Measurements from ENCODE around the gene TPTE. TPM values are rescaled to one million over a fixed set of nuclear protein-coding genes. Genes with fewer than 3 reads are reported as not detected.
A peak's percentile ranks its signal among the peaks of the same experiment; 100 is the strongest.
"Not testable (repeated sequence)": the region's sequence is repeated elsewhere in the genome, so short reads cannot be mapped to it uniquely, and the experiment has no call there.

Gene TPTE
- total and polyA plus RNA-seq, 9 of the 15 experiments (the other 6 are each of a cell fraction or from before 2014, with no cell fraction given) = 0.59 to 4.4 (median 2.4) TPM

GRCh38 chr21:10517904-10518303 is 3.5 kb upstream of the TPTE start:
- POLR2A ChIA-PET; H3K27me3 ChIP-seq (ENCODE audit: control insufficient read depth in 2 of 2, insufficient read depth in 2 of 2, low read length in 2 of 2): not testable (repeated sequence)

GRCh38 chr21:10521835-10522500 is 585 bp downstream of the TPTE start:
- BruUV-seq (replicated peaks); DNase-seq (ENCODE audit: extremely low read depth in 1 of 4, low spot score in 3 of 4); H3K27ac ChIP-seq (ENCODE audit: extremely low read depth, low read depth, low read length); H3K36me3 ChIP-seq (ENCODE audit: control insufficient read depth, insufficient read depth, low read length); H3K4me3 ChIP-seq; H3K9me1 ChIP-seq (ENCODE audit: control insufficient read depth, insufficient read depth, low read length); H2AFZ ChIP-seq (ENCODE audit: low read depth, low read length); POLR2A ChIA-PET; in situ Hi-C loops (cut with MboI); H3K27me3 ChIP-seq (ENCODE audit: control insufficient read depth in 2 of 2, insufficient read depth in 2 of 2, low read length in 2 of 2); H3K4me2 ChIP-seq (ENCODE audit: insufficient read depth, low read length); intact Hi-C loops (cut with micrococcal nuclease); H3K4me1 ChIP-seq (replicated peaks in 1 of 2; ENCODE audit: control insufficient read depth in 2 of 2, insufficient read depth in 2 of 2, low read length in 2 of 2); CTCF ChIA-PET (ENCODE audit: low intra/inter-chr PET ratio); H3K9me3 ChIP-seq (replicated peaks; ENCODE audit: control insufficient read depth, insufficient read depth, low read depth, low read length); H3K9ac ChIP-seq (ENCODE audit: insufficient read depth in 1 of 2, low read depth in 2 of 2, low read length in 2 of 2); H4K20me1 ChIP-seq (replicated peaks; ENCODE audit: control insufficient read depth, insufficient read depth, low read length); H3K79me2 ChIP-seq (ENCODE audit: control insufficient read depth, insufficient read depth, low read length); FAIRE-seq: not testable (repeated sequence)
- 33% methylated on average over 37 of the region's 75 CpGs for WGBS (ENCODE audit: insufficient coverage, low coverage, missing lambda C conversion rate)
- peak; percentile 80 for ATAC-seq

More at GRCh38 chr21:10517904-10518303, 3.5 kb upstream of the TPTE start:
- BruUV-seq (replicated peaks); in situ Hi-C loops (cut with MboI); intact Hi-C loops (cut with micrococcal nuclease); H3K27ac ChIP-seq (ENCODE audit: extremely low read depth, low read depth, low read length); H3K9me3 ChIP-seq (replicated peaks; ENCODE audit: control insufficient read depth, insufficient read depth, low read depth, low read length); H3K4me1 ChIP-seq (replicated peaks in 1 of 2; ENCODE audit: control insufficient read depth in 2 of 2, insufficient read depth in 2 of 2, low read length in 2 of 2); H3K4me3 ChIP-seq; CTCF ChIA-PET (ENCODE audit: low intra/inter-chr PET ratio); H3K4me2 ChIP-seq (ENCODE audit: insufficient read depth, low read length); H3K9me1 ChIP-seq (ENCODE audit: control insufficient read depth, insufficient read depth, low read length); H3K36me3 ChIP-seq (ENCODE audit: control insufficient read depth, insufficient read depth, low read length); H4K20me1 ChIP-seq (replicated peaks; ENCODE audit: control insufficient read depth, insufficient read depth, low read length); FAIRE-seq; H3K79me2 ChIP-seq (ENCODE audit: control insufficient read depth, insufficient read depth, low read length); H2AFZ ChIP-seq (ENCODE audit: low read depth, low read length); ATAC-seq; DNase-seq (ENCODE audit: extremely low read depth in 1 of 4, low spot score in 3 of 4); H3K9ac ChIP-seq (ENCODE audit: insufficient read depth in 1 of 2, low read depth in 2 of 2, low read length in 2 of 2): not testable (repeated sequence)
- WGBS (ENCODE audit: insufficient coverage, low coverage, missing lambda C conversion rate) = 11% methylated on average over 10 of the region's 10 CpGs

Measured in K562 (cell line).